GM12872 (cell line): ENCODE data around the gene LUC7L.

Experiments
- CTCF ChIP-seq: IDR thresholded peaks from 3 replicates; pipeline ENCODE4 v1.5.1; 2011; ENCODE audit warnings: low read depth, mild to moderate bottlenecking, low read length, moderate library complexity; ENCODE audit not compliant: insufficient read depth

LUC7L gene

DNA sequence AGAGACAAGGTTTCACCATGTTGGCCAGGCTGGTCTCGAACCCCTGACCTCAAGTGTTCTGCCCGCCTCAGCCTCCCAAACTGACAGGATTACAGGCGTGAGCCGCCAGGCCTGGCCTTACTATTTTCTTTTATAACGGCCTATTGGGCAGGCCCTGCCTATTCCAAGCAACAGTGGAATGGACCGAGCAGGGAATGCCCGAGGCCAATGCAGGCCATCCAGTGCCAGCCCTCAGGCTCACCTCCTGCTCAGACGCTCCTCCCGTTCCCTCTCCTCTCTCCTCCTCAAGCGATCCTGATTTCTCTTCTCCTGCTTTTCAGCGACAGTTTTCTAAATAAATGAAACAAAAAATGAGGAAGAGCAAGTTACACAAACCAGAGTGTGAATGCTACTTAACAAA lies 36.6 kb downstream of the LUC7L start:
- no peak for TF ChIP-seq CTCF

DNA sequence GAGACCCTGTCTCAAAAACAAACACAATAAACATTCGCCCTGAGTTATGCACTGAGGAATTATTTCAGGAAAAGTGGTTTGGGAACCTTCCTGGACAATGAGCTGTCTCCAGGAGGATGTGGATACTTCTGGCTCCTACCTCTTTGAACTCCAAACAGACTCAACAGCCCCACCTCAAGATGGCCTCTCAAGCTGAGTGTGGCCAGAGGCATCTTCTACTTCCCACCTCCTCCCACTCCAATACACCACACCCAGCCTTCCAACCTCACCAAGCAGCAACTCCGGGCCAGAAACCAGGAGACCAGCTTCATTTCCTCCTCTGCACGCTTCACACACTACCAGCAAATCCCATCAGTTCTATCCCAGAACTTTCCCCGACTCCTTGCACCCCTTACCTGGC lies 37.4 kb downstream of the LUC7L start:
- TF ChIP-seq CTCF, result no peak

DNA sequence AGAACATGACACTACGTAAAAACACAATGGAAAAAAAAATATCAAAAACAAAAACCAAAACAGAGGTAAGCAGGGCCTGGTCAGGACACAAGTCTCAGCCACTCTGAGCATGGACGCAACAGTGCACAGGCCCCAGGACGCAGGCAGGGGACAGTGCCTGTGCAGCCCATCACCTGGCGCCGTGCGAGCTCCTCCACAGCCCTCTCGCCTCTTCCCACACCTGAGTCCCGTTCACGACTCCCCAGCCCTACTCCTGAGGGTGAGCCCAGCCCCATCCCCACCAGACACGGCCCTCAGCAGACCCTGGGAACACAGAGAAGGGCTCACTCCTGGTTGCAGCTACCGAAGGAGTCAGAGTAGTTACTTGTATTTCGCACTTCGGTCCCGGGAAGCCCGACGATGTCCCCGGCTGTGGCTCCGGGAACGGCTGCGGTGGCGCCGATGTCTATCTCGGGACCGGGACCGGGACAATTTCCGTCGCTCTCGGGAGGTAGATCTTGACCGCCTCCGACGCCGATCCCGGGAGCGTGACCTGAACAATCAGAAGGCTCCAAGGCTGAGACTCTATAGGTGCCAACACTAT lies 39.6 kb downstream of the LUC7L start:
- TF ChIP-seq CTCF, result no peak

- TF ChIP-seq CTCF, result peak; percentile 46; the same call in 2 of the 3 replicates
Observed at GRCh38 chr16:188674-189073, 40.6 kb downstream of the LUC7L start.

- TF ChIP-seq CTCF, result no peak
Observed at GRCh38 chr16:187330-187729, 41.9 kb downstream of the LUC7L start.

GRCh38 chr16:185691-186090 lies 43.6 kb downstream of the LUC7L start:
- no peak for TF ChIP-seq CTCF

DNA sequence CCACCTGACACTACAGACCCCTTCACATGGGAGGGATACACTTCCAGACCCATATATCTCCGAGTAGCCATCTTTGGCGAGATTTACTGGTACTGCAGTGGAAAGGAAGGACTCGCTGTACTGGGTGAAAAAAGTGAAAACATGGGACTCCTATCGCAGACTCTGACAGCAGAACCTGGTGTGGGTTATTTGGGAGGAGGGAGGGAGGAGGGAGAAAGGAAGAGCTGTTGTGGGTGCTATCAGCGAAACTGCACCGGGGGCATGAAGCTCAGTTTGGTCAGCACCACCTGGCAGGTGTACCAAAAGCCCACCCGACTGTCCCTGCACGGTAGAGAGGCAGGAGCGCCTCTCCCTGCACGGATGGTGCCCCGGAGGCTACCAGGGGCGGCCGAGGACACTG lies 44.0 kb downstream of the LUC7L start:
- no peak for TF ChIP-seq CTCF
